Kidney (tissue), 14 donors: ENCODE data around the gene SENP1. TPM values are rescaled to one million over a fixed set of nuclear protein-coding genes. Genes with fewer than 3 reads are reported as not detected.
A peak's percentile ranks its signal among the peaks of the same experiment; 100 is the strongest.

ENCODE experiments used
- DNase-seq, 5 donors: peaks; one replicate each; pipeline ENCODE4 v3.0.0-alpha.2; 2013 to 2020
- FAIRE-seq: peaks from 2 replicates; lab custom pipeline; 2012; peaks lifted over from hg19 to GRCh38; lab: Jason Lieb, UNC
- H3K27ac ChIP-seq, 2 donors: one replicate each; pipeline ENCODE4 v1.7.0; 2013; ENCODE audit warnings: low read depth in 2 of 2, low read length in 2 of 2, inconsistent platforms in 1 of 2
- H3K27me3 ChIP-seq: one replicate; pipeline ENCODE4 v1.7.1; 2013; ENCODE audit warnings: low read length, inconsistent platforms; ENCODE audit not compliant: control insufficient read depth, insufficient read depth
- H3K36me3 ChIP-seq, 3 donors: one replicate each; pipeline versions ENCODE4 v1.7.0 to v1.7.1; 2013; ENCODE audit warnings: low read length in 3 of 3, control low read depth in 1 of 3, inconsistent platforms in 1 of 3; ENCODE audit not compliant: insufficient read depth in 3 of 3, control insufficient read depth in 2 of 3
- H3K4me1 ChIP-seq, 3 donors: one replicate each; pipeline versions ENCODE4 v1.7.0 to v1.7.1; 2013; ENCODE audit warnings: low read length in 3 of 3, inconsistent platforms in 1 of 3, low read depth in 1 of 3; ENCODE audit not compliant: control insufficient read depth in 2 of 3, insufficient read depth in 2 of 3
- H3K4me3 ChIP-seq, 3 donors: one replicate each; pipeline versions ENCODE4 v1.7.0 to v1.8.1; 2013; ENCODE audit warnings: low read length in 3 of 3, control low read depth in 1 of 3, inconsistent platforms in 1 of 3
- H3K9ac ChIP-seq, 3 donors: one replicate each; pipeline versions ENCODE4 v1.7.0 to v1.7.1; 2013; ENCODE audit warnings: low read length in 3 of 3, control low read depth in 1 of 3, inconsistent platforms in 1 of 3
- H3K9me3 ChIP-seq, 3 donors: one replicate each; pipeline versions ENCODE4 v1.7.0 to v1.7.1; 2013; ENCODE audit warnings: low read length in 3 of 3, control low read depth in 1 of 3, inconsistent platforms in 1 of 3; ENCODE audit not compliant: control insufficient read depth in 2 of 3, insufficient read depth in 1 of 3
- intact Hi-C: fragments of 100-400 bp; cut with DNase I; formaldehyde crosslinking; loops from one replicate; pipeline ENCODE4 v1.11.1; 2022
- polyA plus RNA-seq: library from polyadenylated mRNA; stranded (reverse); fragments of 350-450 nt; fragmentation: Illumina TruSeq; extraction: RNeasy Lipid Tissue Mini Kit (QIAGEN cat#74804); gene quantifications from one replicate; pipeline ENCODE4 v1.2.3, GENCODE V29; 2014; ENCODE audit warnings: low read depth, low replicate concordance; ENCODE audit not compliant: insufficient read depth
- total RNA-seq: library from RNA; stranded (reverse); fragmentation: NEBNext Ultra II Directional; extraction: Animal tissue kit (Norgen Biotek cat#: 25700); gene quantifications from one replicate; pipeline ENCODE4 v1.2.1, GENCODE V29; 2021
- TF ChIP-seq, protein P1 (sequence below): IDR thresholded peaks from 3 replicates; pipeline ENCODE4 v1.5.1; 2012; ENCODE audit warnings: mild to moderate bottlenecking, moderate library complexity, borderline replicate concordance; ENCODE audit not compliant: insufficient read depth; ENCODE audit errors: extremely low read depth
- donor health status: control.
- donor health status: control.
- donor health status: control.
- donor health status: control.
- donor health status: control.
- donor health status: DM: yes; HTN: yes; CAD: no.
- donor health status: Normal renal cell carcinoma (clear cell type).

The SENP1 gene
- total and polyA plus RNA-seq, 2 donors from 2014 or later: 3.5 to 19.4 TPM

DNA sequence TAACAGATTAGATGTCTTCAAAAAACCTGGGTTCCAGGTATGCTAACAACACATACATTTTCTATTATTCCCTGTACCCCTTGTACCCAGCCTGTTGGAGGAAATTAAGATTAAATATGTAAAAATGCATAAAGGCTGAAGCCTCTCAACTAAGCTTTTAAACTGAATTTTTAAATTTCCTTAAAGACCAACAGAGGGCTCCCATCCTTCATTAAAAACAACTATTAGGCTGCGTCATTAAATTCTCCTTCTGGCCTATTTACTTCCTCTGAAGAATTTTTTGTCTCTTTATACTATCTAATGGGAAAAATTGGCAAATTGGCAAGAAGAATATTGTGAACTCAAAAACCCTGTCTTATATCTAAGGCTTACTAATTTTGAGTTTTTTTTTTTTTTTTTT, 21.8 kb downstream of the SENP1 start:
- no peak for FAIRE-seq
- Histone ChIP-seq H3K4me3 (no peak overlapping the region), H3K4me1 (no peaks in the 10 kb centered on the region), H3K9ac (no peak overlapping the region), H3K9me3 (no peaks in the 10 kb centered on the region), H3K27ac (no peak overlapping the region), H3K27me3 (no peaks in the 10 kb centered on the region), H3K36me3 (peaks cover 0 to 11% (median 11%) of the 10 kb centered on the region in 3 donors)
- intact Hi-C loops: no loop called here
- TF ChIP-seq, protein P1, sequence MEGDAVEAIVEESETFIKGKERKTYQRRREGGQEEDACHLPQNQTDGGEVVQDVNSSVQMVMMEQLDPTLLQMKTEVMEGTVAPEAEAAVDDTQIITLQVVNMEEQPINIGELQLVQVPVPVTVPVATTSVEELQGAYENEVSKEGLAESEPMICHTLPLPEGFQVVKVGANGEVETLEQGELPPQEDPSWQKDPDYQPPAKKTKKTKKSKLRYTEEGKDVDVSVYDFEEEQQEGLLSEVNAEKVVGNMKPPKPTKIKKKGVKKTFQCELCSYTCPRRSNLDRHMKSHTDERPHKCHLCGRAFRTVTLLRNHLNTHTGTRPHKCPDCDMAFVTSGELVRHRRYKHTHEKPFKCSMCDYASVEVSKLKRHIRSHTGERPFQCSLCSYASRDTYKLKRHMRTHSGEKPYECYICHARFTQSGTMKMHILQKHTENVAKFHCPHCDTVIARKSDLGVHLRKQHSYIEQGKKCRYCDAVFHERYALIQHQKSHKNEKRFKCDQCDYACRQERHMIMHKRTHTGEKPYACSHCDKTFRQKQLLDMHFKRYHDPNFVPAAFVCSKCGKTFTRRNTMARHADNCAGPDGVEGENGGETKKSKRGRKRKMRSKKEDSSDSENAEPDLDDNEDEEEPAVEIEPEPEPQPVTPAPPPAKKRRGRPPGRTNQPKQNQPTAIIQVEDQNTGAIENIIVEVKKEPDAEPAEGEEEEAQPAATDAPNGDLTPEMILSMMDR: no peak
- peak in 2 of 5 donors; percentile 25 to 63 for DNase-seq

DNA sequence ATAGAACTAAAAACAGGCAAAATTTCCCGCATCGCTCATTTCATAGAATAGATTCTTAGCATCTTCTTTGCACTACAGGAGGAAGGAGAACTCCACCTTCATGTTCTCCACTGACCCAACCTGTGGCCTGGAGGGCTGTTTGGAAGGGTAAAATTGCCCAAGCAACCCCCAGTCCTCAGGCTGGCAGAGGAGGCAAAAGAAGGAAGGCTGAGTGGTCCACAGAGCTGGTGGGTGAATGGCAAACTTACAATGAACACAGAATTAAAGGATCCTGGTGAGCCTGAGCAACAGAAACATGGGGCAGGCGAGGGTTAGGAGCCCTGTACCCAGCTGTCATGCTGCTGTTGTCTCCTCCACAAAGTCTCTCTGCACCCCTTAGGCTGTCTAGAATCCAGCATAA, 25.1 kb downstream of the SENP1 start:
- TF ChIP-seq, protein P1: no peak
- FAIRE-seq (no peak), DNase-seq (no peak)
- H3K9ac ChIP-seq: no peak overlapping the region
- no peaks in the 10 kb centered on the region for H3K9me3 ChIP-seq
- H3K36me3 ChIP-seq: peaks cover 0 to 11% (median 0%) of the 10 kb centered on the region in 3 donors
- intact Hi-C loops: no loop called here
- no peak overlapping the region for H3K27ac ChIP-seq
- H3K4me1 ChIP-seq: no peaks in the 10 kb centered on the region
- H3K4me3 ChIP-seq: no peak overlapping the region
- H3K27me3 ChIP-seq: no peaks in the 10 kb centered on the region

- Histone ChIP-seq H3K9ac (no peak overlapping the region), H3K4me3 (no peak overlapping the region), H3K27me3 (no peaks in the 10 kb centered on the region), H3K27ac (no peak overlapping the region), H3K4me1 (no peaks in the 10 kb centered on the region), H3K9me3 (no peaks in the 10 kb centered on the region), H3K36me3 (peaks cover 0 to 7% (median 0%) of the 10 kb centered on the region in 3 donors)
- DNase-seq (no peak), FAIRE-seq (no peak)
- intact Hi-C loops: no loop called here
- TF ChIP-seq, protein P1: no peak
Measured at GRCh38 chr12:48080285-48080684, 25.6 kb downstream of the SENP1 start.

DNA sequence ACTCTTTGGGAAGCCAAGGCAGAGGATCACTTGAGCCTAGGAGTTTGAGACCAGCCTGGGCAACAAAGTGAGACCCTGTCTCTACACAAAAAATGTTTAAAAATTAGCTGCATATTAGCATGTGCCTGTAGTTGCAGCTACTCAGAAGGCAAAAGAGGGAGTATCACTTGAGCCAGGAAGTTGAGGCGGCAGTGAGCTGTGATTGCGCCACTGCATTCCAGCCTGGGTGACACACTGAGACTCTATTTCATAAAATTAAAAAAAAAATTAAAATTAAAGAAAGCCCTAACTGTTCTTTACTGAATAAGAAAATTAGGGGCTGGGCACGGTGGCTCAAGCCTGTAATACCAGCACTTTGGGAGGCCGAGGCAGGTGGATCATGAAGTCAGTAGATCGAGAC, 27.0 kb downstream of the SENP1 start:
- Histone ChIP-seq H3K9ac (no peak overlapping the region), H3K4me1 (no peaks in the 10 kb centered on the region), H3K9me3 (no peaks in the 10 kb centered on the region), H3K27me3 (no peaks in the 10 kb centered on the region), H3K4me3 (no peak overlapping the region), H3K27ac (no peak overlapping the region), H3K36me3 (peaks cover 3 to 7% (median 6%) of the 10 kb centered on the region in 3 donors)
- FAIRE-seq (no peak), DNase-seq (no peak)
- intact Hi-C loops: no loop called here
- TF ChIP-seq, protein P1: no peak
